A204.1 (cell line): Measurements from ENCODE around the gene TRAPPC5.

Source experiments
- FAIRE-seq: peaks from 2 replicates; lab custom pipeline; 2012; peaks lifted over from hg19 to GRCh38; lab: Jason Lieb, UNC

Gene TRAPPC5

DNA sequence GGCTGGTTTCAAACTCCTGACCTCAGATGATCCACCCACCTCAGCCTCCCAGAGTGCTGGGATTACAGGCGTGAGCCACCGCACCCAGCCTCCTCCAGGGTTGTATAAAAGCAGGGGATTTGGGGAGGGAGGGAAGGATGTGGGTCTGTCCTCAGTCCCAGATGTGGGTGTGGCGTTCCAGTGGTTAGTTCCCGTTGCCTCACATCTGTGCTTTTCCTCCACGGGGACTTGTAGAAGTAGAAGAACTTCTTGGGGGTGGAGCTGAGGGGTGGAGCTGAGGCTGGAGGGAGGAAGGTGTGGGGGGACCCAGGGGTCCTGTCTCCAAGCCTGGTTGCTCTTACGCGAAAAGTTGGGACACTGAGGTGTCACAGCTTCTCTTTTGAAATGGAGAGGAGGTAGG lies 4.3 kb upstream of the TRAPPC5 start:
- no peak for FAIRE-seq

DNA sequence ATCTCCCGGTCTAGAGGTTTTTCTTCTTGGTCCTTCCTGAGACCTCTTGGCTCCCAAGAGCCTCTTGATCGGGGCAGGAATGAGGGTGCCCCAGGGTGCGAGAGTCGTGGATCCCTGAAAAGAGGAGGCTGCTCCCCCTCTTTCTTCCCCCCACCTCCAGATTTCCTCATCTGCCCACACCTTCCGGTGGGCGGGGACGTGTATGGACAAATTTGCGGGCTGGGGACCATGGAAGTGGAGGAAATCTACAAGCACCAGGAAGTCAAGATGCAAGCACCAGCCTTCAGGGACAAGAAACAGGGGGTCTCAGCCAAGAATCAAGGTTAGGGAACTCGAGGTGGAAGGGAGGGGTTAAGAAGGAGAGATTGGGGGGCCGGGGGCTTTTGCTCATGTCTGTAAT lies 3.8 kb upstream of the TRAPPC5 start, which contains the start of gene MCEMP1:
Gene MCEMP1, plus strand, starts transcription at position 237 of the 400 bp plus-strand sequence. Its CDS starts 31 bp downstream, at position 268.
- no peak for FAIRE-seq

DNA sequence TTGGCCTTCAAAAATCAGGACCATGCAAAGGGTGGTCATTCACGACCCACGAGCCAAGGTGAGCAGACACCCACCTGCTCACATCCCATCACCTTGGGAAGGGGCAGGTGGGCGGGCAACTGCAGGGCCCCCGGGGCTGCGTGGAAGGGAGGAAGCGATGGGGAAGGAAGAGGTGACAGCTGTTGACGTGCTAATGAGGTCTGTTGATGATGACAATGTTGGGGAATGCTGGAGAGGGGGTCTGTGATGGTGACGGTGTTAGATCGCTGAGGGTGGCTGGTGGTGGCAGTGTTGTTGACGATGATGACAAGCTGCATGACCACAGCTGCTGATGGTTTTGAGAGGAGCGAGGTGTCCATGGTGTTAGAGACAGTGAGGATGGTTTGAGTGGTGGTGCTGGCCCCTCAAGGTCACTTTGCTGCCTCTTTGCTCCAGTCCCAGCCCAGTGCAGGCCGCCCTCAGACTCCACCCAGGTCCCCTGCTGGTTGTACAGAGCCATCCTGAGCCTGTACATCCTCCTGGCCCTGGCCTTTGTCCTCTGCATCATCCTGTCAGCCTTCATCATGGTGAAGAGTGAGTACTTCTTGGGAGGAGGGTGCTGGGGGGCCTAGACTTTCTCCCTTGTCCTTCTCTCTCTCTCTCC lies 2.8 kb upstream of the TRAPPC5 start:
- no peak for FAIRE-seq

DNA sequence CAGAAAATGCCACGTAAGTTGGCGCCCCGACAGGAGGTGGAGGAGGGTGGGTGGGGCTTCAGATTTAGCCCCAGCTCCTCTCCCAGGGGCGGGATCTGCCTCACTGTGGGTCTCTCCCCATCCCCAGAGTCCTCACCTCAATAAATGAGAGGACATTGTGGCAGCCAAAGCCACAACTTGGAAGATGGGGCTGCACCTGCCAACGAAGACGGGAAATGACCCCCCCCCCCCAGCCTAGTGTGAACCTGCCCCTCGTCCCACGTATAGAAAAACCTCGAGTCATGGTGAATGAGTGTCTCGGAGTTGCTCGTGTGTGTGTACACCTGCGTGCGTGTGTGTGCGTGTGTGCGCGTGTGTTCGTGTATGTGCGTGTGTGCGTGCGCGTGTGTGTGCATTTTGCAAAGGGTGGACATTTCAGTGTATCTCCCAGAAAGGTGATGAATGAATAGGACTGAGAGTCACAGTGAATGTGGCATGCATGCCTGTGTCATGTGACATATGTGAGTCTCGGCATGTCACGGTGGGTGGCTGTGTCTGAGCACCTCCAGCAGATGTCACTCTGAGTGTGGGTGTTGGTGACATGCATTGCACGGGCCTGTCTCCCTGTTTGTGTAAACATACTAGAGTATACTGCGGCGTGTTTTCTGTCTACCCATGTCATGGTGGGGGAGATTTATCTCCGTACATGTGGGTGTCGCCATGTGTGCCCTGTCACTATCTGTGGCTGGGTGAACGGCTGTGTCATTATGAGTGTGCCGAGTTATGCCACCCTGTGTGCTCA lies 1.5 kb upstream of the TRAPPC5 start:
- FAIRE-seq = no peak

DNA sequence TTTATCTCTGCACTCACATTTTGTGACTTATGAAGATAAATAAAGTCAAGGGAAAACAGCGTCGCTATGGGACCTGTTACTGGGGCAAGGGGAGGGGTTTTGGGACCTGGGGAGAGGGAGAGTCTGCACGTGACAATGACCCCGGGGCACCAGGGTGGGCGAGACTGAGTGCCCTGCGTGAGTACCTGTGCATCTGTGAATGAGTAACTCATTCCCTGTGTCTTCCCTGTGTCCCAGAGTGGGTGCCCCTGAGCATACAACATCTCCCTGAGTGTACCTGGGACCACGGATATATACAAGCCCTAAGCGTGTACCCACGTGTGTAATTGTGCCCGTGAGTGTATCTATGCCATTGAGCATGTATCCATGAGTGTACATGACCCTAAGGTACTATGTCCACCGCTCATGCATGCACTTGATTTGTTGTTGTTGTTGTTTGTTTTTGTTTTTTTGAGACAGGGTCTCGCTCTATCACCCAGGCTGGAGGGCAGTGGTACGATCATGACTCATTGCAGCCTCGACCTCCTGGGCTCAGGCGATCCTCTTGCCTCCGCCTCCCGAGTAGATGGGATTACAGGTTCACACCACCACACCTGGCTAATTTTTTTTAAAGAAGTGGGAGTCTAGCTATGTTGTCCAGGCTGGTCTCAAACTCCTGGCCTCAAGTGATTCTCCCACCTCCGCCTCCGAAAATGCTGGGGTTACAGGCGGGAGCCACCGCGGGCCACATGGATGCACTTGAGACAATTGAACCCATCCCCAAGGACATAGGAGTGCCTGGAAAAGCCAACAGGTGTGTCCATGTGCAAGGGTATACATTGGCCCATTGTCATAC lies 645 bp upstream of the TRAPPC5 start:
- FAIRE-seq = no peak

DNA sequence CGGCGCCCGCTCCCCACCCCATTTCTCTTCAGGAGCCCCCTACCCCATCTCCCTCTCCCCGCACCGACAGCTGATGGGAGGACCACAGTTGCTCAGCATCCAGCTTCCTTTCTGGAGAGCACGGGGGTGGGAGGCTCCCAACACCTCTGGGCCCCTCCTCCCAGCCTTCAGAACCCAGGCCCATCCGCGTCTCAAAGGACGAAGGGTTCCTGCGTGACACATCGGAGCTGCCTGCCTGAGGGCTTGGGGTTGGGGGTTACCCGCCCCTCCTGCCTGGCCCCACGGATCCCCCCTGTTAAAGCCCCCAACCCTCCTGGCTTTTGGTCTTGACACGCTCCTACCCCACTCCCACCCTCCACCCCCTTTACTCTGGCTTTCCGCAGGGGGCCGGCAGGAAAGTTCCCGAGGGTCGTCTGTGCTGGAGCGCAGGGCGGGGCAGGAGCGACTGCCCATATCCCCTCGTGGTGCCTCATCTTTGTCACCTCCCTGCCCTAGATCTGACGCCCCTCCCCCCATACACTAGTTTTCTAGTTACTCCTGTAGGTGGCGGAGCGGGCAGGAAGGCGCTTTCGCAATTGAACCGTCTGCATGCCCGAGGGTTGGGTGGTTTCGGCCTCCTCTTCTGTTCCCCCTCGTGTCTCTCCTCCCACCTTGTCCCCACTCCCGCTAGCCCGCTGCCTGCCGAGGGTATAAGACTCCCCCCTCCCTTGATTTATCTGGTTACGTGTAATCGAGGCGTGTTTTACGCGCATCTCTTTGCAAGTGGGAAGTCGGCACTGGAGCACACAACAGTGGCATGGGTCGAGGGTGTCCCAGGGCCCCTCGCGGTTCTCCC lies 924 bp downstream of the TRAPPC5 start:
- no peak for FAIRE-seq

DNA sequence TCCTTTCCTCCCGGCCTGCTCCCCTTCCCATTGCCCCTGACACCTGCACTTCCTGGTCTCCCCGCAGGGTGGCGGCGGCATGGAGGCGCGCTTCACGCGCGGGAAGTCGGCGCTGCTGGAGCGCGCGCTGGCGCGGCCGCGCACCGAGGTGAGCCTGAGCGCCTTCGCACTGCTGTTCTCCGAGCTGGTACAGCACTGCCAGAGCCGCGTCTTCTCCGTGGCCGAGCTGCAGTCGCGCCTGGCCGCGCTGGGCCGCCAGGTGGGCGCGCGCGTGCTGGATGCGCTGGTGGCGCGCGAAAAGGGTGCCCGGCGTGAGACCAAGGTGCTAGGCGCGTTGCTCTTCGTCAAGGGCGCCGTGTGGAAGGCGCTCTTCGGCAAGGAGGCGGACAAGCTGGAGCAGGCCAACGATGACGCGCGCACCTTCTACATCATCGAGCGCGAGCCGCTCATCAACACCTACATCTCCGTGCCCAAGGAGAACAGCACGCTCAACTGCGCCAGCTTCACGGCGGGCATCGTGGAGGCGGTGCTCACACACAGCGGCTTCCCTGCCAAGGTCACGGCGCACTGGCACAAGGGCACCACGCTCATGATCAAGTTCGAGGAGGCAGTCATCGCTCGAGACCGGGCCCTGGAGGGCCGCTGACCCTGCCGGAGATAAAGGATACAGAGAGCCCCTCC lies 1.7 kb downstream of the TRAPPC5 start:
- no peak for FAIRE-seq

DNA sequence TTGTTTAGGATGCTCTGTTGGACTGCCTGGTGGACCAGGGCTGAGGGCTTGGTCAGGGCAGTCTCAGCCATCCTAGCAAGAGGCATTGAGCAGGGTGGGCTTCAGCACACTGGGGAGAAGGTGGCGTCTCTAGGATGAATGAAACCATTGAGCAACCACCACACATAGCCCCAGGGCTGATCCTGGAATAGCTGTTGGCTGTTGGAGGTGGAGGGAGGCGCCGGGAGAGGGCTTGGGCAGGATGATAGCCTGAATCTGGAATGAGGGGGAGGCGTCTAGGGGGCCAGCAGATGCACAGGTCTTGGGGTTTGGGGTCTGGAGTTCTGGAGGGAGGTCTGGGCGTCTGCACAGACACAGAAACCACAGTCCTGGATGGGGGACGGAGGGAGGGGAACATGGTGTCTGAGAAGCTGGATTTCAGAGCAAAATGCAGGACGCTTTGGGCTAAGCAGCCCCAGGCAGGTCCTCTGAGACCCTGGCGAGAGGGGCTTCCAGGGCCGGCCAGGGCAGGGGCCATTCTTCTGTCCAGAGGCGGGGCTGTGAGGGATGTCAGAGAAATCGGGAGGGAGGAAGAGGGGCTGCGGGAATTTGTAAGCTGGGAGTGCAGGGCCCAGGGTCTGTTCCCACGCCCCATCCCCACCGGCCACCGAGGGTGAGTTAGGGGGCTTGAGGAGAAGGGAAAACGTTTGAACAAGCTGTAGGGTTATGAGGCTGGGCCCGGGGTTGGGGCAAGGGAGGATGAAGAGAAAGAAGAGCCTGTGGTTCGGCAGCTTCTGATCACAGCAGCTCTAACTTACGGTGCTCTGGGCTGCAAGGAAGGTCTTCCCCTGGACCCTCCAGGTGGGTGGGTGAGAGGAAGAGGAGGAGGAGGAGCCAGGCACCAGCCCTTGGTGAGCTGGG lies 5.2 kb downstream of the TRAPPC5 start:
- no peak for FAIRE-seq

DNA sequence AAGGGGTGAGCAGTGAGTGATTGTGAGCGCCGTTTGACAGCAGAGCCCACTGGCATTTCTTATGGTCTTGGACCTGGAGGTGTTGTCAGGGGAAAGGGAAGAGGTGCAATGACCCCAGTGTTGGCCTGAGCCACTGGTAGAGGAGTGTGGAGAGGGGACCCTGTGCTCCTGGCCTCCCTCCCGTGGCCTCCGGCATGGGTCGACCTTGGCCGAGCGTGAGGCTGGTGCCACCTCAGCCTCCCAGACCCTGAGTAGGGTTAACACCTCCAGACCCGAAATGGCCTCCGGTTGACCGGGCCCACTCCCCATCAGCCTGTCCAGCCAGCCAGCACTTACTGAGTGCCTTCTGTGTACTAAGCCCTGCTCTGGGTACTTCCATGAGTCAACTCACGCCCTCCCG lies 6.5 kb downstream of the TRAPPC5 start:
- FAIRE-seq = no peak

DNA sequence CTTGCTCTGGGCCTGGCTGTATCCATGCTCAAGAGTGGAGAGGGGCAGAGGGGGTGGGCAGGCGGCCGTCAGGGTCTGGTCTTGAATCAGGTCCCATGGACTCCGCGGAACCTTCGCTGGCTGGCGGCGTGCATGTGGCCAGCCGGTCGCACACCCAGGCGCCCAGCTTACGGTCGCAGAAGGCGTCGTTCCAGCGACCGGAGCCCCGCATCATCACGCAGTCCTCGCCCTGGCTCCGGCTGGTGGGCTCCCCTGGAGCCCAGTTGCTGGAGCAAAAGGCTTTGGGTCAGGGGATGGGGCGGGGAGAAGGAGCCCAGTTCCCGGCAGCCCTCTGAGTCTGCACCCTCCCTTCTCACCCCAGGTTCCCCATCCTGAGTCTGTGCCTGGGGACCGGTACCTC lies 8.5 kb downstream of the TRAPPC5 start:
- FAIRE-seq = no peak

DNA sequence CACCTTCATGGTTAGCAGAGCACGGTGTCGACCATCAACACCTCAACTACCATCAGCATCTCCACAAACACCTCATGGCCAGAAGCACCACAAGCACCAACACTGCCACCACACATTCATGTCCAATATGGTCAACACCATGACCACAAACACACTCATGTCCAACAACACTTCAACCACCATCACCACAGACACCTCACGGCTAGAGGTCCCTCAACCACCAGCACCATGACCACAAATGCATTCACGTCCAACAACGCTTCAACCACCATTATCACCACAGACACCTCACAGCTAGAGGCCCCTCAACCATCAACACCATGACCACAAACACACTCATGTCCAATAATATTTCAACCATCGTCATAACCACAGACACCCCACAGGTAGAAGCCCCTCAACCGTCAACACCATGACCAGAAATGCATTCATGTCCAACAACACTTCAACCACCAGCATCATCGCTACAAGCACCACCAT lies 10.2 kb downstream of the TRAPPC5 start:
- no peak for FAIRE-seq

DNA sequence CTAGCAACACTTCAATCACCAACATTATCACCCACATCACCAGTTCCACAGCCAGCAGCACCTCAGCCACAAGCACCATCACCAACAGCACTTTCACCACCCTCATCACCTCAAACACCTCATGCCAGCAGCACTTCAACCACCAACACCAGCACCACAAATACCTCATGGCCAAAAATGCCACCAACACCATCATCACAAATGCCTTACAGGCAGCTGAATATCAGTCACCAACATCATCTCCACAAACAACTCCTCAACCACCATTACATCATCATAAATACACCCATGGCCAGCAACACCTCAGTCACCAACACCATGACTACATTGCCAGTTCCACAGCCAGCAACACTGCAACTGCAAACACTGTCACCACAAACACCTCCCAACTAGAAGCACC lies 10.9 kb downstream of the TRAPPC5 start:
- no peak for FAIRE-seq

DNA sequence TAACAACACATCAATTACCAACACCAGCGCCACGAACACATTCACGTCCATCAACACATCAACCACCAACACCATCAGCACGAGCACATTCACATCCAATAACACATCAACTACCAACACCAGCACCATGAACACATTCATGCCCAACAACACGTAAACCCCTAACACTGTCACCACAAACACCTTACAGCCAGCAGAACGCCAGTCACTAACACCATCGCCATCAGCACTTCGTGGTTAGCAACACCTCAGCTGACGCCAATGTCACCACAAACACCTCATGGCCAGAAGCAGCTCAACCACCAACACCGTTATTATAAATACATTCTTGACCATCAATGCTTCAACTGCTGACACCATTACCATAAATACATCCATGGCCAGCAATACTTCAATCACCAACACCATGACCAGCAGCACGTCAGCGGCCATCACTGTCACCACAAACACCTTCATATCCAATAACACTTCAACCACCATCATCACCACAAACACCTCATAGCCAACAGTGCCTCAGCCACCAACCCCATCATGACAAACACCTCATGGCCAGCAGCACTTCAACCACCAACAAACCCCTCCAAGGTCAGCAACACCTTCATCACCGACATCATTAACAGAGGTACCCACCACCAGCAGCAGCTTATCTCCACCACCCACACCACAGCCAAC lies 11.9 kb downstream of the TRAPPC5 start:
- no peak for FAIRE-seq

DNA sequence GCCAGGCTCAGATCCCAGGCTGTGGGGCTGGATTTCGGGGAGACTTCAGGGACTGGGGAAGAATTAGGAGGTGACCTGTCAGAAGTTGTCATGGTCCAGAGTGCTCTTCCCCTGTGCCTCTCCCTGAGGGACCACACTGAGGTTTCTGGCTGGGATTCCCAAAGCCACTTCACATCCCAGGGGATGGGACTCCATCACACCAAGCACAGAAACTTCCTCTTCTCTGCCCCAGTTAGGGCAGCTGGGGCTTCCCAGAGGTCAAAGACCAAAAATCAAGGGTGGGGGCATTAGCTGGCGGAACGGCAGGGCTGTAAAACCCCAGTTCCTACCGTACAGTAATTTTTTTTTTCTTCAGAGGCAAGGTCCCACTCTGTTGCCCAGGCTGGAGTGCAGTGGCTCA lies 13.9 kb downstream of the TRAPPC5 start:
- FAIRE-seq = no peak

DNA sequence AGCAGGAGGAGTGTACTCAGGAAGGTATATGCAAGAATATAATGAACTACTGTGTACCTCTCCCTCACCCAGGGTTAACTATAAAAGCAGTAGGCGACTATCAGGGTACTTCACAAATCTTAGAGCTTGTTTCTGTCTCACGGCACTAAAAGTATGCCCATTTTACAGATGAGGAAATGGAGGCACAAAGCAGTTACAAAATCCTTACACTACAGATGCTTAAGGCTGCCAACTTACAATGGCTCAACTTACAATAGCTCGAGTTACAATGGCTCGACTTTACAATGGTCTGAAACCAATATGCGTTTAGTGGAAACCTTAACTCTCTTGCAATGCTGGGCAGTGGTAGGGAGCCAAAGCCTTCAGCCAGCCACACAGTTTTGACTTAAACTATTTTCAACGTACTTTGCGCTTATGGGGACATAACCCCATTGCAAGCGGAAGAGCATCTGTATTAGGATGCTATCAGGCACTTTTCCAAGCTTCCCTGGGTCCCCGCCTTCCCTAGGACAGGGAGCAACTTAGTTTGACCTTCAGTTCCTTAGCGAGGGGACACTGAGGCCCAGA lies 17.2 kb downstream of the TRAPPC5 start:
- no peak for FAIRE-seq

DNA sequence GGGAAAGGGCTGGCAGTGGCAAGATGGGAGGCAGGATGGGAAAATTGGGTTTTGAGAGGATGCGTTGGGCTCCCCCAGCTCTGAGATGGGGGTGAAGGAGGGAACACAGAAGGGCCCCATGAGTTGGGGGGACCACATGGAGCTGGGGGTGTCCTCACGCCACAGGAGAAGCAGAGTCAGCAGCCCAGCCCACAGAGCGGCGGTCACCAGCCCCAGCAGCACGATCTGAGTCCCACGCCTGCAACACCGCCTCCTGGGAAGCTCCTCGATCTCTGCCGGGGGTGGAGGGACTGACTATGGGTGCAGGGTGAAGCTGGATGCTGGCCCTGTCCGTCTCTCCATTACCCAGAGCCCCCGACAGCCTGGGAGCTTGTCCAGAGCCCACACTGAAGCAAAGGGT lies 17.9 kb downstream of the TRAPPC5 start:
- FAIRE-seq = no peak

DNA sequence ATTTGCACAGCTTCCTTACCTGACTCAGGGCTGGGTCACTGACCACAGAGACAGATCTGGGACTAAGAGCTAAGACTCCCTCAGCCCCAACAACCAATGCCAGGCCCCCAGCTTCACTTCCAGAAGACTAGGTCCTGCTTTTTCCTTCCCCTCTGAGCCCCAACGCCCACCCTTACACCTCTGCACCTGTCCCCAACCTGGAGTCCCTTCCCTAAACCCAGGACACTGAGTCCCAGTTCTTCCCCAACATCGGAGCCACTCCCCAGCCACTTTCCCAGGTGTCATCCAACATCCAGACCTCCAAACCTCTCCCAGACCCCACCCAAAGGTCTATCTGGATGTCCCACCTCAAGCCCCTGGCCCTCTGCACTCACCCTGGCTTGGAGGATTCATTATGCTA lies 18.4 kb downstream of the TRAPPC5 start:
- FAIRE-seq = no peak

DNA sequence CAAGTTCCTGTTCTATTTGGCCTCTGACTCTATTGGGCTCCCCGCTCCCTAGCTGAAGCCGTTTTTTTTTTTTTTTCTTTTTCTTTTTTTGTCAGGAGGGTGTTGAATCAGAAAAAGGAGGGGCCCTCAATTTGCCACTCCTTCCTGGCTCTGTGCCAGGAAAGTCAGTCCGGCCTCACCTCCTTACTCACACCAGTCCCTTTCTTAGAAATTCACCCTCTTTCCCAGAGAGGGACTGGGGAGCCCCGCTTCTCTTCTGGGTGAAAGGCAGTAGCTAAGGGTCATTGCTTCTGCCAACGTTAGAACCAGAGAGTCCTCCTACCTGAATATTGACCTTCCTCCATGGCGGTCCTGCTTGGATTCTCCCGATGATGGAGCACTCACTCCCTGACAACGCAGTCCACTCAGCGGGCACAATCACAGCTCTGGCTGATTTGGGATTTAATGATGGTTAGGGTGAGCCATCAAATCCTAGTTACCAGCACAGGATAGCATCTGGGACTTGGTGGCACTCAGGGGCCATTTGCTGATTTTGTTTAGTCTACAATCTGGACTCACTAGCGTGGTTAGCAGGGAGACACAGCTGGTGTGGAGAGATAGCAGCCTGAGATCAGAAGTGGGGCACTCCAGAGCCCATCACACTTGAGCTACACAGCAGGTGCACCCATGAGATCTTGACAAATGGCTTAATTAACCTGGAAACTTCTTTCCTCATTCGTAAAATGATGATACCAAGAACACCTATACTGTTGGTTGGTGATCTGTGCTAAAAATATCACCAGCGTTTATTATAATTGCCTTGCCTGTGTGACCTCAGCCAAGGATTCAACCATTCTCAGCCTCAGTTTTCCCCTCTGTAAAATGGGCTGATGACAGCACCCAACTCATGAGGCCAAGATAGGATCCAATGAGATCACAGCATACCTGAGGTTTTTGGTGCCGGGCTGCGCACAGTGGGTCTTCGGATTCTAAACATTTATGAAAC lies 19.1 kb downstream of the TRAPPC5 start:
- FAIRE-seq = no peak
